Kidney (tissue), 14 donors: ENCODE data around the gene ZNF467. TPM values are rescaled to one million over a fixed set of nuclear protein-coding genes. Genes with fewer than 3 reads are reported as not detected.

ENCODE experiments used
- DNase-seq, 5 donors: peaks; one replicate each; pipeline ENCODE4 v3.0.0-alpha.2; 2013 to 2020
- FAIRE-seq: peaks from 2 replicates; lab custom pipeline; 2012; peaks lifted over from hg19 to GRCh38; lab: Jason Lieb, UNC
- H3K27ac ChIP-seq, 2 donors: one replicate each; pipeline ENCODE4 v1.7.0; 2013; ENCODE audit warnings: low read depth in 2 of 2, low read length in 2 of 2, inconsistent platforms in 1 of 2
- H3K27me3 ChIP-seq: one replicate; pipeline ENCODE4 v1.7.1; 2013; ENCODE audit warnings: low read length, inconsistent platforms; ENCODE audit not compliant: control insufficient read depth, insufficient read depth
- H3K36me3 ChIP-seq, 3 donors: one replicate each; pipeline versions ENCODE4 v1.7.0 to v1.7.1; 2013; ENCODE audit warnings: low read length in 3 of 3, control low read depth in 1 of 3, inconsistent platforms in 1 of 3; ENCODE audit not compliant: insufficient read depth in 3 of 3, control insufficient read depth in 2 of 3
- H3K4me1 ChIP-seq, 3 donors: one replicate each; pipeline versions ENCODE4 v1.7.0 to v1.7.1; 2013; ENCODE audit warnings: low read length in 3 of 3, inconsistent platforms in 1 of 3, low read depth in 1 of 3; ENCODE audit not compliant: control insufficient read depth in 2 of 3, insufficient read depth in 2 of 3
- H3K4me3 ChIP-seq, 3 donors: one replicate each; pipeline versions ENCODE4 v1.7.0 to v1.8.1; 2013; ENCODE audit warnings: low read length in 3 of 3, control low read depth in 1 of 3, inconsistent platforms in 1 of 3
- H3K9ac ChIP-seq, 3 donors: one replicate each; pipeline versions ENCODE4 v1.7.0 to v1.7.1; 2013; ENCODE audit warnings: low read length in 3 of 3, control low read depth in 1 of 3, inconsistent platforms in 1 of 3
- H3K9me3 ChIP-seq, 3 donors: one replicate each; pipeline versions ENCODE4 v1.7.0 to v1.7.1; 2013; ENCODE audit warnings: low read length in 3 of 3, control low read depth in 1 of 3, inconsistent platforms in 1 of 3; ENCODE audit not compliant: control insufficient read depth in 2 of 3, insufficient read depth in 1 of 3
- CTCF ChIP-seq: IDR thresholded peaks from 3 replicates; pipeline ENCODE4 v1.5.1; 2012; ENCODE audit warnings: mild to moderate bottlenecking, moderate library complexity, borderline replicate concordance; ENCODE audit not compliant: insufficient read depth; ENCODE audit errors: extremely low read depth
- intact Hi-C: fragments of 100-400 bp; cut with DNase I; formaldehyde crosslinking; loops from one replicate; pipeline ENCODE4 v1.11.1; 2022
- polyA plus RNA-seq: library from polyadenylated mRNA; stranded (reverse); fragments of 350-450 nt; fragmentation: Illumina TruSeq; extraction: RNeasy Lipid Tissue Mini Kit (QIAGEN cat#74804); gene quantifications from one replicate; pipeline ENCODE4 v1.2.3, GENCODE V29; 2014; ENCODE audit warnings: low read depth, low replicate concordance; ENCODE audit not compliant: insufficient read depth
- total RNA-seq: library from RNA; stranded (reverse); fragmentation: NEBNext Ultra II Directional; extraction: Animal tissue kit (Norgen Biotek cat#: 25700); gene quantifications from one replicate; pipeline ENCODE4 v1.2.1, GENCODE V29; 2021
- donor health status: control.
- donor health status: control.
- donor health status: control.
- donor health status: control.
- donor health status: control.
- donor health status: DM: yes; HTN: yes; CAD: no.
- donor health status: Normal renal cell carcinoma (clear cell type).

ZNF467 gene
- total and polyA plus RNA-seq, 2 donors from 2014 or later: 15.0 to 24.5 TPM

GRCh38 chr7:149777551-149778326 is 4.4 kb upstream of the ZNF467 start:
- no peak overlapping the region for H3K4me3 ChIP-seq
- peaks cover 0 to 13% (median 5%) of the 10 kb centered on the region in 3 donors for H3K4me1 ChIP-seq
- no peak for FAIRE-seq
- no peaks in the 10 kb centered on the region for H3K27me3 ChIP-seq
- peak in 1 of 5 donors; percentile 63 for DNase-seq
- no peak overlapping the region for H3K9ac ChIP-seq
- no peak for TF ChIP-seq CTCF
- intact Hi-C loops: no loop called here
- no peak overlapping the region for H3K27ac ChIP-seq
- no peaks in the 10 kb centered on the region for H3K9me3 ChIP-seq
- H3K36me3 ChIP-seq: no peaks in the 10 kb centered on the region

GRCh38 chr7:149776848-149777407 is 3.5 kb upstream of the ZNF467 start:
- Histone ChIP-seq H3K36me3 (no peaks in the 10 kb centered on the region), H3K27me3 (no peaks in the 10 kb centered on the region), H3K9me3 (no peaks in the 10 kb centered on the region), H3K27ac (no peak overlapping the region), H3K4me3 (no peak overlapping the region), H3K4me1 (peaks cover 0 to 13% (median 5%) of the 10 kb centered on the region in 3 donors), H3K9ac (no peak overlapping the region)
- FAIRE-seq (no peak), DNase-seq (peak in 1 of 5 donors; percentile 75)
- TF ChIP-seq CTCF: no peak
- intact Hi-C loops: no loop called here

- Histone ChIP-seq H3K36me3 (no peaks in the 10 kb centered on the region), H3K4me1 (peaks cover 0 to 13% (median 5%) of the 10 kb centered on the region in 3 donors), H3K27ac (peak overlapping the region in 1 of 2 donors; percentile 37), H3K9me3 (no peaks in the 10 kb centered on the region), H3K27me3 (no peaks in the 10 kb centered on the region), H3K4me3 (no peak overlapping the region), H3K9ac (no peak overlapping the region)
- TF ChIP-seq CTCF: no peak
- FAIRE-seq (no peak), DNase-seq (peak; percentile 39 to 90 (median 67))
- intact Hi-C loops: no loop called here
Measured at GRCh38 chr7:149776289-149776688, 2.9 kb upstream of the ZNF467 start.
